Stomach (tissue), 9 donors: ENCODE measurements around the gene ZNF575. TPM values are rescaled to one million over a fixed set of nuclear protein-coding genes. Genes with fewer than 3 reads are reported as not detected.
"Not testable (repeated sequence)": the region's sequence is repeated elsewhere in the genome, so short reads cannot be mapped to it uniquely, and the experiment has no call there.

ENCODE experiments used
- DNase-seq, 2 donors: peaks; one replicate each; pipeline versions ENCODE4 v3.0.0 to v3.0.0-alpha.2; 2013 to 2019
- H3K27ac ChIP-seq, 5 donors: fragments of 200-600 bp in 4 of 5; sonication (generic) in 4 of 5; one replicate each; pipeline ENCODE4 v1.5.1; 2013 to 2019; ENCODE audit warnings: mild to moderate bottlenecking in 1 of 5, moderate library complexity in 1 of 5
- H3K27me3 ChIP-seq, 3 donors: fragments of 200-600 bp; sonication (generic); one replicate each; pipeline ENCODE4 v1.5.1; 2017 to 2019; ENCODE audit warnings: mixed run types in 1 of 3
- H3K36me3 ChIP-seq, 4 donors: fragments of 200-600 bp; sonication (generic); 1 replicate in 3 of 4; 2 replicates in 1 of 4; pipeline ENCODE4 v1.5.1; 2016 to 2019
- H3K4me1 ChIP-seq, 4 donors: fragments of 200-600 bp; sonication (generic); one replicate each; pipeline ENCODE4 v1.5.1; 2016 to 2019
- H3K4me3 ChIP-seq, 4 donors: fragments of 200-600 bp; sonication (generic) in 3 of 4; one replicate each; pipeline ENCODE4 v1.5.1; 2016 to 2019; ENCODE audit warnings: mild to moderate bottlenecking in 1 of 4
- H3K9me3 ChIP-seq, 4 donors: fragments of 200-600 bp; sonication (generic); one replicate each; pipeline ENCODE4 v1.5.1; 2016 to 2019
- EP300 ChIP-seq: sonication (generic); formaldehyde crosslinking; IDR thresholded peaks from one replicate; pipeline ENCODE4 v1.6.1; 2017; ENCODE audit warnings: antibody characterized with exemption
- POLR2A ChIP-seq, 4 donors: fragments of 450-650 bp; IDR thresholded peaks; one replicate each; pipeline ENCODE4 v1.6.1; 2016; ENCODE audit warnings: antibody characterized with exemption in 4 of 4, control low read depth in 2 of 4, mild to moderate bottlenecking in 1 of 4, moderate library complexity in 1 of 4
- POLR2AphosphoS5 ChIP-seq, 3 donors: sonication (generic); formaldehyde crosslinking; IDR thresholded peaks; one replicate each; pipeline ENCODE4 v1.6.1; 2016; ENCODE audit warnings: antibody characterized with exemption in 3 of 3
- WGBS, 5 donors: extraction: QIAGEN DNeasy Blood & Tissue Kit in 3 of 5; methylation state at CpG; one replicate each; pipeline versions ENCODE4 v1.1.5 to v1.1.7; 2013 to 2018; 5-methylcytosine and 5-hydroxymethylcytosine counted together
- intact Hi-C: fragments of 100-400 bp; cut with DNase I; formaldehyde crosslinking; loops from one replicate; pipeline ENCODE4 v1.15.1; 2023; ENCODE audit warnings: low total_unique reads
- polyA plus RNA-seq, 3 donors: library from polyadenylated mRNA; stranded (reverse); fragments of 200-250 nt; gene quantifications; one replicate each; pipeline ENCODE4 v1.2.3, GENCODE V29; 2013
- total RNA-seq, 5 donors: library from RNA; depleted of rRNA; stranded (reverse); fragments of >200 nt; gene quantifications; one replicate each; pipeline versions ENCODE4 v1.1.0 to v1.2.3, GENCODE V29; 2014 to 2016
- TF ChIP-seq, protein P1 (sequence below), 7 experiments: fragments of 450-650 bp in 4 of 7; fragments of 200-600 bp in 3 of 7; sonication (generic) in 3 of 7; IDR thresholded peaks; one replicate each; pipeline ENCODE4 v1.5.1; 2016 to 2019; ENCODE audit warnings: antibody characterized with exemption in 7 of 7, control low read depth in 2 of 7, mild to moderate bottlenecking in 1 of 7
- donor health status: healthy with polysubstance abuse.
- donor health status: Bipolar disorder and iron deficiency.
- donor health status: healthy.

ZNF575 gene
- total and polyA plus RNA-seq, 8 donors, result 0.37 to 23.5 (median 0.76) TPM; not detected in 3

DNA sequence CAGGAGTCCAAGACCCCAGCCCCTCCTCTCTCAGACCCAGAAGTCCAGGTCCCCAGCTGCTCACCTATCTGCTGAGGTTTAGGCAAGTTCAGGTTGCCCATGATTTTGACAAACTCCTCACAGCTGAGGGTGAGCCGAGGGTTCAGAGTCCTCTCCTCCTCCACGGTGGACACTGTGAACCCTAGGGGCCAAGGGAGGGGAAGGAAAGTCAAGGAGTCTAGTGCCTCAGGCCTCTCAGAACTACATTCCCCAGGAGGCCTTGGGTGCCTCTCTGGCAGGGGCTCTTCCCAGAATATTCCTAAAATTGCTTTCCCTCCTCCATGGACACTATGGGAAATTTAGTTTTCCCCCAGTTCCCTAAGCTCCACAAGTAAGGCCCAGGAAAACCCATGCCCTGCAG, 25.1 kb upstream of the ZNF575 start:
- 60 to 93% (median 80%) methylated on average over 1 to 2 of the region's 2 CpGs for WGBS, 5 donors
- intact Hi-C loops, result no loop called here

DNA sequence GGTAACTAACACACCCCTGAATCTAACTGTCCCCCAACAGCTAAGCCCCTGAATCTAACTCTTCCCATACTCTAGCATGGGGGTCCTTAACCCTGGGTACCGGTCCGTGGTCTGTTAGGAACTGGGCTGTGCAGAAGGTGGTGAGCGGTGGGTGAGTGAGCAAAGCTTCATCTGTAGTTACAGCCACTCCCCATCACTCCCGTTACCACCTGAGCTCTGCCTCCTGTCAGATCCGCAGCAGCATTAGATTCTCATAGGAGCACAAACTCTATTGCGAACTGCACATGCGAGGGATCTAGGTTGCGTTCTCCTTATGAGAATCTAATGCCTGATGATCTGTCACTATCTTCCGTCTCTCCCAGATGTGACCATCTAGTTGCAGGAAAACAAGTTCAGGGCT, 22.3 kb upstream of the ZNF575 start:
- Histone ChIP-seq H3K27me3 (no peaks in the 10 kb centered on the region), H3K4me1 (peaks cover 0 to 4% (median 0%) of the 10 kb centered on the region in 4 donors), H3K9me3 (no peaks in the 10 kb centered on the region), H3K36me3 (peaks cover 20 to 62% (median 56%) of the 10 kb centered on the region in 4 donors), H3K27ac (no peak overlapping the region), H3K4me3 (no peak overlapping the region)
- intact Hi-C loops, result no loop called here
- TF ChIP-seq EP300, result no peak
- no peak for TF ChIP-seq POLR2AphosphoS5 (IDR thresholded peaks at IDR 0.05)
- TF ChIP-seq, protein P1, sequence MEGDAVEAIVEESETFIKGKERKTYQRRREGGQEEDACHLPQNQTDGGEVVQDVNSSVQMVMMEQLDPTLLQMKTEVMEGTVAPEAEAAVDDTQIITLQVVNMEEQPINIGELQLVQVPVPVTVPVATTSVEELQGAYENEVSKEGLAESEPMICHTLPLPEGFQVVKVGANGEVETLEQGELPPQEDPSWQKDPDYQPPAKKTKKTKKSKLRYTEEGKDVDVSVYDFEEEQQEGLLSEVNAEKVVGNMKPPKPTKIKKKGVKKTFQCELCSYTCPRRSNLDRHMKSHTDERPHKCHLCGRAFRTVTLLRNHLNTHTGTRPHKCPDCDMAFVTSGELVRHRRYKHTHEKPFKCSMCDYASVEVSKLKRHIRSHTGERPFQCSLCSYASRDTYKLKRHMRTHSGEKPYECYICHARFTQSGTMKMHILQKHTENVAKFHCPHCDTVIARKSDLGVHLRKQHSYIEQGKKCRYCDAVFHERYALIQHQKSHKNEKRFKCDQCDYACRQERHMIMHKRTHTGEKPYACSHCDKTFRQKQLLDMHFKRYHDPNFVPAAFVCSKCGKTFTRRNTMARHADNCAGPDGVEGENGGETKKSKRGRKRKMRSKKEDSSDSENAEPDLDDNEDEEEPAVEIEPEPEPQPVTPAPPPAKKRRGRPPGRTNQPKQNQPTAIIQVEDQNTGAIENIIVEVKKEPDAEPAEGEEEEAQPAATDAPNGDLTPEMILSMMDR (IDR thresholded peaks at IDR 0.05), result no peak
- no peak for TF ChIP-seq POLR2A (IDR thresholded peaks at IDR 0.05)
- DNase-seq, result no peak
- 94 to 98% (median 96%) methylated on average over 9 of the region's 9 CpGs for WGBS, 5 donors

More for the DNA sequence above, 25.1 kb upstream of the ZNF575 start:
- Histone ChIP-seq H3K4me3 (no peak overlapping the region), H3K4me1 (peaks cover 12 to 20% (median 16%) of the 10 kb centered on the region in 4 donors), H3K27ac (no peak overlapping the region), H3K9me3 (no peaks in the 10 kb centered on the region), H3K27me3 (no peaks in the 10 kb centered on the region), H3K36me3 (peaks cover 16 to 49% (median 45%) of the 10 kb centered on the region in 4 donors)
- DNase-seq, result no peak
- TF ChIP-seq POLR2AphosphoS5 (IDR thresholded peaks at IDR 0.05) (no peak), EP300 (no peak), POLR2A (IDR thresholded peaks at IDR 0.05) (no peak)
- TF ChIP-seq, protein P1 (IDR thresholded peaks at IDR 0.05), result no peak

DNA sequence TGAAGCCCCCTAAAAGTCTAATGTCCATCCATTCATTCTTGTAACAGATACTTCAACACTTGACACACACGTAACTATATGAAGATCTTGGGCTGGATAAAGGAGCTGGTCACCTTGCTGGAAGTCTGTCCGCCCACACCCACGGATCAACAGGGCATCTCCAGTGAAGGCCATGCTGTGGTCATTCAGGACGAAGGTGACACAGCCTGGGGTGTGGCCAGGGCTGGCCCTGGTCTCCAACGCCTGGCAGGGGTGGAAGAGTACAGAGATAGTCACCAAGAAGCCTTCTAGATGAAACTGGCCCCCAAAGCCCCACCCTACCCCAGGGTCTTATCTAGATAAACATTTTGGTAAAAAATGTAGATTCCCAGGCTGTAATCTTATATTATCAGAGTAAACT, 21.7 kb upstream of the ZNF575 start:
- Histone ChIP-seq H3K27me3 (no peaks in the 10 kb centered on the region), H3K4me3 (no peak overlapping the region), H3K9me3 (no peaks in the 10 kb centered on the region), H3K27ac (no peak overlapping the region), H3K36me3 (peaks cover 20 to 64% (median 53%) of the 10 kb centered on the region in 4 donors), H3K4me1 (peaks cover 0 to 7% (median 0%) of the 10 kb centered on the region in 4 donors)
- intact Hi-C loops, result no loop called here
- WGBS, 5 donors, result 89 to 95% (median 92%) methylated on average over 5 of the region's 5 CpGs
- DNase-seq, result no peak
- no peak for TF ChIP-seq EP300
- TF ChIP-seq, protein P1 (IDR thresholded peaks at IDR 0.05), result no peak
- no peak for TF ChIP-seq POLR2AphosphoS5 (IDR thresholded peaks at IDR 0.05)
- no peak for TF ChIP-seq POLR2A (IDR thresholded peaks at IDR 0.05)

DNA sequence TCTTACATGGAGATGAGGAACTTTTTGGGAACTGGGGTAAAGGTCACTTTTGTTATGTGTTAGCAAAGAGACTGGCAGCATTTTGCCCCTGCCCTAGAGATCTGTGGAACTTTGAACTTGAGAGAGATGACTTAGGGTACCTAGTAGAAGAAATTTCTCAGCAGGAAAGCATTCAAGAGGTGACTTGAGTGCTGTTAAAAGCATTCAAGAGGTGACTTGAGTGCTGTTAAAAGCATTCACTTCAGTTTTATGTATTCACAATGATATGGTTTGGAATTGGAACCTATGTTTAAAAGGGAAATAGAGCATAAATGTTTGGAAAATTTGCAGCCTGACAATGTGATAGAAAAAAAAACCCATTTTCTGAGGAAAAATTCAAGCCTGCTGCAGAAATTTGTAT, 20.6 kb upstream of the ZNF575 start:
- H3K36me3 ChIP-seq, result peaks cover 20 to 67% (median 48%) of the 10 kb centered on the region in 4 donors
- H3K27ac ChIP-seq, H3K4me3 ChIP-seq, intact Hi-C loops, DNase-seq, H3K9me3 ChIP-seq, H3K27me3 ChIP-seq, H3K4me1 ChIP-seq: not testable (repeated sequence)

DNA sequence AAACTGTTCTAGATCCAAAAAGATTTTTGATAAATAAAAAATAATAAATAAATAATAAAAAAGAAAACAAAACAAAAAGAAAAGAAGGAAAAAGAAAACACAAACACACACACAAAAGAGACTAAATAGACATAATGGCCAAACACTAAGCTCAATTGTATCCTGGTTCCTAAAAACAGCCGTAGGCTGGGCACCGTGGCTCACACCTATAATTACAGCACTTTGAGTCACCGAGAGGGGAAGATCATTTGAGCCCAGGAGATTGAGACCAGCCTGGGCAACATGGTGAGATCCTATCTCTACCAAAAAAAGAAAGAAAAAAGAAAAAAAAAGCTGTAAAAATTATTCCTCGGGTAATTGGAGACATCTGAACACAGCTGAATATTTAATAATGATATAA, 14.9 kb upstream of the ZNF575 start:
- DNase-seq, result no peak
- Histone ChIP-seq H3K4me3 (no peak overlapping the region), H3K27ac (no peak overlapping the region), H3K36me3 (peaks cover 4 to 31% (median 21%) of the 10 kb centered on the region in 4 donors), H3K27me3 (no peaks in the 10 kb centered on the region), H3K9me3 (no peaks in the 10 kb centered on the region), H3K4me1 (peaks cover 0 to 24% (median 4%) of the 10 kb centered on the region in 4 donors)
- TF ChIP-seq, protein P1 (IDR thresholded peaks at IDR 0.05), result no peak
- TF ChIP-seq EP300, result no peak
- no peak for TF ChIP-seq POLR2AphosphoS5 (IDR thresholded peaks at IDR 0.05)
- no peak for TF ChIP-seq POLR2A (IDR thresholded peaks at IDR 0.05)
- intact Hi-C loops, result no loop called here
- 72 to 83% (median 76%) methylated on average over 4 of the region's 4 CpGs for WGBS, 5 donors
